HG02938 (cell line): Measurements from ENCODE around the gene MUC21.
"Not testable (repeated sequence)": the region's sequence is repeated elsewhere in the genome, so short reads cannot be mapped to it uniquely, and the experiment has no call there.

Source experiments
- ATAC-seq: cut with Tn5 transposase; IDR thresholded peaks from one replicate; pipeline ENCODE4 v1.9.1; 2021; ENCODE audit warnings: mild to moderate bottlenecking, moderate library complexity; ENCODE audit not compliant: unreplicated experiment

Gene MUC21

GRCh38 chr6:31005249-31006020 lies 21.9 kb downstream of the MUC21 start:
- no peak for ATAC-seq

DNA sequence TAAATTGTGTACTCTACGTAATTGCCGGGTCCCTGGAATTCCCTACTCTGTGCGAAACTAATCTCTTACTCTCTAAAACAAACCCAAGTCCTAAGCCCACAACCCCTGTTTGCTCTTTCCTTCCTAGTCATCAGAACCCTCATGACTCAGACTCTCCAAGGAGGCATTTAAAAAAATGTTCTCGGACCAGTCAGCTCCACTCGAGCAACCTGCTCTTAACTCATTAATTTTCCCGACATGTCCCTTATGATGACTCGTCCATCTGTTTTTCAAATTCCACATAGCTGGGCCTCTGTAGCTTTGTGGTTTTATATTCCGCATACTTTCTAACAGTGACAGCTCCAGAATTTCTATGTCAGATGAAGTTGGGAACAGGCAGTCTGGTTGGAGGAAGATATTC lies 24.2 kb downstream of the MUC21 start:
- ATAC-seq, result no peak

DNA sequence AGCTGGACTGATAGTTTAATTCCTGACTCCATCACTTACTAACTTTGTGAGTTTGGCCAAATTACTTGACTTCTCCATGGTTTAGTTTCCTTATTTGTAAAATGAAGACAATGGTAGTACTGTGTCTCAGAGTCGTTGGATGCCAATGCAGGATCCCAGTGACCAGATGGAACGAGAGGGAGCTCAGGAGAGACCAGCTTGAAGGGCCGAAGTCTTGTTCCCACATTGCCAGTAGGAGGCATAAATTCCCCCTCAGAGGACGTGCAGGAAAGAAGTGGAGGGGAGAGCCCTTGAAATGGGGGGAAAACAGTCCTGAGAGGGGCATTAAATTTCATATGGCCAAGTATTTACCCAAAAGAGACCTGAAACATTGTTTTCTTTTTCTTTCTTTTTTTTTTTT lies 24.6 kb downstream of the MUC21 start:
- no peak for ATAC-seq

DNA sequence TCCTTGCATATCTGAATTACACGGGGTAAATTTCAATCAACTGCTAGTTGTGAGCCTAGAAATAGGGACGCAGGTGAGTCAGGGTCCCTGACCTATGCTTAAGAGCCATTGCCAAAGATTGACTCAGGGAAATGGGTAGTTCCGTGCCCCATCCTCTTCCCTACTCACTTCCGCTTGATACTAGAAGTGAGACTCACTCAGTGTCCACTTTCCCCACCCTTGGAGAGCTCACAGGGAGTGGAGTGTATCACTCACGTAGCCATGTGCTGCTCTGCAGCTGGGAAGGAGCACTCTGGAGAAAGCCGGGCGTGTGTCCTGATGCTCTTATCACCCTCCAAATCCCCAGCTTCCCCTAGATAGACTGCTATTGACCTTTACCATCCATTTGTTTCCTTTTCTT lies 26.2 kb downstream of the MUC21 start:
- ATAC-seq, result no peak

DNA sequence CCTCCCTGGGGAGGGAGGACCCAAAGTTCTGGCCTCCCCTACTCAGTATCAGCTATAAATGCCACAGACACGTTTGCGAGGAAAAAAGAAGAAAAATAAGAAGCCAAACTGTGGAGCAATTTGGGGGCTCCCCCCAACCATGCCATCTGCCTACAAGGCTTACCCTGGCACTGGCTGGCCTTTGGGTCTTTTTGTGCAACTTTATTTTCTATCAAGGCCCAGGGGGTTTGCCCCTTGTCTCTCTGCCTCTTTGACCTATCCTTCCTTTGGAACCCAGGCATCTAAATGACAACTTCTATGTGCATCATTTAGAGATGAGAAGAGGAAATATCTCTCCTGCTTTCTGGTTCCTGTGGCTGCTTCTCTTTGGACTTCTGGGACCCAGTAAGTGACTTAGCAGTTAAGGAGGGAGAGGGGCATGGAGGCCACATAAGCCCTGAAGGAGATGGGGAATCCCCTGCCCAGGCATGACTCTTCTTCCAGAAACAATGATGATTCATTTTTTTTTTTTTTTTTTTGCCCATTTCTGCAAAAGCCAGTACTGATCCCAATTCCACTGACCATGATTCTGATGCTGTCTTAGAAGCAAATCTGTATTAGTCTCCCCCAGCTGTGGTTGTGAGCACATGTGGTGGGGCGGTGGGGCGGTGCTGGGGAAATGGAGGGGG lies 27.0 kb downstream of the MUC21 start, which contains the start of gene MUC22:
Gene MUC22 (plus strand): TSS at position 82 of the 668 bp plus-strand sequence. CDS start 233 bp downstream, at position 315.
- no peak for ATAC-seq

DNA sequence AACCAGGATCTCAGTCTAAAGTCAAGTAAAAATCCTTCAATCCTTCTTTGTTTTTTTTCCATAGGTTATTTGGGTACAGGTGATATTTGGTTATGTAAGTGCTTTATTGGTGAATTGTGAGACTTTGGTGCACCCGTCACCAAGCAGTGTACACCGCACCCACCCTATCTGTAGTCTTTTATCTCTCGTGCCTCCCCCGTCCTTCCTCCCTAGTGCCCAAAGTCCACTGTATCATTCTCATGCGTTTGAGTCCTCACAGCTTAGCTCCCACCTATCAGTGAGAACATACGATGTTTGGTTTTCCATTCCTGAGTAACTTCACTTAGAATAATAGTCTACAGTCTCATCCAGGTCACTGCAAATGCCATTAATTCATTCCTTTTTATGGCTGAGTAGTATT lies 27.6 kb downstream of the MUC21 start:
- ATAC-seq, result no peak

DNA sequence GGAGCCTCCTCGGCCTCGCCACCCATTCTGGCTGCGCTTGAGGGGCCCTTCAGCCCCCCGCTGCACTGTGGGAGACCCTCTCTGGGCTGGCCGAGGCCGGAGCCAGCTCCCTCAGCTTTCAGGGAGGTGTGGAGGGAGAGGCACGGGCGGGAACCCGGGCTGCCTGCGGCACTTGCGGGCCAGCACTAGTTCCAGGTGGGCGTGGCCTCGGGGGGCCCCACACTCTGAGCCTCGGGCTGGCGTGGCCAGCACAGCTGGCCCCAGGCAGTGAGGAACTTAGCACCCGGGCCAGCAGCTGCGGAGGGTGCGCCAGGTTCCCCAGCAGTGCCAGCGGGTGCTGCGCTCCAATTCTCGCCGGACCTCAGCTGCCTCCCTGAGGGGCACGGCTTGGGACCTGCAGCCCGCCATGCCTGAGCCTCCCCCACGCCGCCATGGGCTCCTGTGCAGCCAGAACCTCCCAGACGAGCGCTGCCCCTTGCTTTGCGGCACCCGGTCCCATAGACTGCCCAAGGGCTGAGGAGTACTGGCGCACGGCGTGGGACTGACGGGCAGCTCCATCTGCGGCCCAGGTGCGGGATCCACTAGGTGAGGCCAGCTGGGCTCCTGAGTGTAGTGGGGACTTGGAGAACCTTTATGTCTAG lies 33.3 kb downstream of the MUC21 start:
- ATAC-seq, result no peak

DNA sequence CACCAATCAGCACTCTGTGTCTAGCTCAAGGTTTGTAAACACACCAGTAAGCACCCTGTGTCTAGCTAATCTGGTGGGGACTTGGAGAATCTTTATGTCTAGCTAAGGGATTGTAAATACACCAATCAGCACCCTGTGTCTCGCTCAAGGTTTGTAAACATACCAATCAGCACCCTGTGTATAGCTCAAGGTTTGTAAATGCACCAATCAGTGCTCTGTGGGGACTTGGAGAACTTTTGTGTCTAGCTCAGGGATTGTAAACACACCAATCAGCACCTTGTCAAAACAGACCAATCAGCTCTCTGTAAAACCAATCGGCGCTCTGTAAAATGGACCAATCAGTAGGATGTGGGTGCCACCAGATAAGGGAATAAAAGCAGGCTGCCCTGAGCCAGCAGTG lies 33.9 kb downstream of the MUC21 start:
- ATAC-seq, result not testable (repeated sequence)

DNA sequence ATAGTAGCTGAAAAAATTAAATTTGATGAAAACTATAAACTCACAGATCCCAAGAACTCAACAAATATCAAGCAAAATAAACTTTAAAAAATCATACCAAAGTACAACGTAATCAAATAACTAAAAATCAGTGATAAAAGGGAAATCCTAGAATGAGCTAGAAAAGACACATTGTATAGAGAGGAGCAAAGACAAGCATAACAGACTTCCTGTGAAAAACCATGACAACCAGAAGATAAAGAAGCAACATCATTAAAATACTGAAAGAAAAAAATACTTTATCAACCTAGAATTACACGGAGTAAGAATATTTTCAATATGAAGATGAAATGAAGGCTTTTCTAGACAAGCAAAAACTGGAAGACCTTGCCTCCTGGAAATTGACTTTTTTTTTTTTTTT lies 36.5 kb downstream of the MUC21 start:
- ATAC-seq, result no peak

DNA sequence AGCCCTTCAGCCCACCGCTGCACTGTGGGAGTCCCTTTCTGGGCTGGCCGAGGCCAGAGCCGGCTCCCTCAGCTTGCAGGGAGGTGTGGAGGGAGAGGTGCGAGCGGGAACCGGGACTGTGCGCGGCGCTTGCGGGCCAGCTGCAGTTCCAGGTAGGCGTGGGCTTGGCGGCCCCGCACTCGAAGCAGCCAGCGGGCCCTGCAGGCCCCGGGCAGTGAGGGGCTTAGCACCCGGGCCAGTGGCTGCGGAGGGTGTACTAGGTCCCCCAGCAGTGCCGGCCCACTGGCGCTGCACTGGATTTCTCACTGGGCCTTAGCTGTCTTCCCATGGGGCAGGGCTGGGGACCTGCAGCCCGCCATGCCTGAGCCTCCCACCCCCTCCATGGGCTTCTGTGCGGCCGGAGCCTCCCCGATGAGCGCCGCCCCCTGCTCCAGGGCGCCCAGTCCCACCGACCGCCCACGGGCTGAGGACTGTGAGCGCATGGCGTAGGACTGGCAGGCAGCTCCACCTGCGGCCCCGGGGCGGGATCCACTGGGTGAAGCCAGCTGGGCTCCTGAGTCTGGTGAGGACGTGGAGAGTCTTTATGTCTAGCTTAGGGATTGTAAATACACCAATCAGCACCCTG lies 37.2 kb downstream of the MUC21 start:
- not testable (repeated sequence) for ATAC-seq

DNA sequence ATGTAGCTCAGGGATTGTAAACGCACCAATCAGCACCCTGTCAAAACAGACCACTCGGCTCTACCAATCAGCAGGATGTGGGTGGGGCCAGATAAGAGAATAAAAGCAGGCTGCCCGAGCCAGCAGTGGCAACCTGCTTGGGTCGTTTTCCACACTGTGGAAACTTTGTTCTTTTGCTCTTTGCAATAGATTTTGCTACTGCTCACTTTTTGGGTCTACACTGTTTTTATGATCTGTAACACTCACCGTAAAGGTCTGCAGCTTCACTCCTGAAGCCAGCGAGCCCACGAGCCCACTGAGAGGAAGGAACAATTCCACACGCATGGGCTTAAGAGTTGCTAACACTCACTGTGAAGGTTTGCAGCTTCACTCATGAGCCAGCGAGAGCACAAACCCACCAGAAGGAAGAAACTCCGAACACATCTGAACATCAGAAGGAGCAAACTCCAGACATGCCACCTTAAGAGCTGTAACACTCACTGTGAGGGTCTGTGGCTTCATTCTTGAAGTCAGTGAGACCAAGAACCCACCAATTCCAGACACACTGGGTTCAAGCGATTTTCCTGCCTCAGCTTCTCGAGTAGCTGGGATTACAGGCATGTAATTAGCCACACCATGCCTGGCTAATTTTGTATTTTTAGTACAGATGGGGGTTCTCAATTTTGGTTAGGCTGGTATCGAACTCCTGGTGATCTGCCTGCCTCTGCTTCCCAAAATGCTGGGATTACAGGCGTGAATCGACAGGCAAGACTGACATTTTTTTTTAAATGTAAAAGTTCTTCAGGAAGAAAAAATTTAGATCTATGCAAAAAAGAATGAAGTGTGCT lies 38.4 kb downstream of the MUC21 start:
- ATAC-seq, result not testable (repeated sequence)

DNA sequence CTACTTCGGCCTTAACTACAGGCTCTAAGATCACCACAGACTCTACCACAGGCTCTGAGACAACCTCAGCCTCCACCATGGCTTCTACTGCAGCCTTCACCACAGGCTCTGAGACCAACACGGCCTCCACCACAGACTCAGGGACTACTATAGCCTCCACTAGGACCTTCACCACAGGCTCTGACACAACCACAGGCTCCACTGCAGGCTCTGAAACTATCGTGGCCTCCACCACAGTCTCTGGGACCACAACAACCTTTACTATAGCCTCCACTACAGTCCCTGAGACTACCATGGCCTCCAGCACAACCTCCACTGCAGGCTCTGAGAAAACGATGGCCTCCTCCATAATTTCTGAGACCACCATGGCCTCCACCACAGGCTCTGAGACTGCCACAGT lies 42.1 kb downstream of the MUC21 start:
- ATAC-seq, result no peak

- no peak for ATAC-seq
These were observed 47.6 kb downstream of the MUC21 start for GRCh38 chr6:31031095-31031494.

GRCh38 chr6:31033075-31033474 lies 49.6 kb downstream of the MUC21 start:
- no peak for ATAC-seq

- ATAC-seq, result no peak
These were observed 52.5 kb downstream of the MUC21 start for GRCh38 chr6:31035862-31036497.

DNA sequence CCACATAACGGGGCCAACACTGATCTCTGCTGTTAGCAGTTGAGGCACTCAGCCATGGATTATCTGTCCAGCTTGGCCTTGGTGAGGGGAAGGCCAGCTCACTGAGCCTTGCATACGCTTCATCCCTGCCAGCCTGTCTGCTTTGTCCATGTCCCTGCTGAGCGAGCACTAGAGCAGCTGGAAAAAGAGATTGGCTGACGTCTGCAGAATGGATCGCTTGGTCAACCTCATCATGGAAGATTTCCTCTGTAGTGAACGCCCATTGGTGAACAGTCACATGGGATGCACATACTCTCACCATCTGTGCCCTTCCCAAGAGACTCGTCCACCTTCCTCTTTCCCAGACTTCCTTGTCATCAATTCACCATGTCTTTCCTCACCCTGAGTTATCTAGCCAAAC lies 53.7 kb downstream of the MUC21 start:
- ATAC-seq, result no peak

DNA sequence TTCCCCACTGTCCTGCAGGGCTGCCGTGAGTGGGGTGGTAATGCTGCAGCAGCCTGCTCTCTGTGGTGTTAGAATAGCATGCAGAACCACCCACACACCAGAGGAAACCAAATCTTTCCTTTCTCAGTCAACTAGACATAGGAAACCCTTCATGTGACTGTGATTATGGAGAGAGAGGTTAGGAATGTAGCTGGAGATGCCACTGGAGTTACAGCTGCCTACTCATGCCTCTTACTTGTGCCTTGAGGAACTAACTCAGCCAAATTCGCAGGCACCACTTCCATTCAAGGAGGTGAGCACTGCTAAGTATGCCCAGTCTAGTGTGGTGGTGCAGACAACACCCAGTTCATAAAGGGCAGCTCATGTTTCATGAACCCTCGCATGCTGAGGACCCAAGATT lies 54.2 kb downstream of the MUC21 start:
- no peak for ATAC-seq

GRCh38 chr6:31038559-31038958 lies 55.0 kb downstream of the MUC21 start:
- ATAC-seq, result no peak
